Liver (tissue), 9 donors: ENCODE data around the gene TLE4. TPM values are rescaled to one million over a fixed set of nuclear protein-coding genes. Genes with fewer than 3 reads are reported as not detected.

Experiments
- DNase-seq: peaks from one replicate; pipeline ENCODE4 v3.0.0-alpha.2; 2017; ENCODE audit warnings: low spot score
- H3K27ac ChIP-seq, 2 donors: one replicate each; pipeline ENCODE4 v1.7.0; 2013; ENCODE audit warnings: inconsistent platforms in 2 of 2, low read length in 2 of 2, control low read depth in 1 of 2, low read depth in 1 of 2, mild to moderate bottlenecking in 1 of 2
- H3K27me3 ChIP-seq, 4 donors: one replicate each; pipeline versions ENCODE4 v1.6.1 to v1.7.0; 2013; ENCODE audit warnings: low read length in 3 of 4, inconsistent platforms in 1 of 4, mild to moderate bottlenecking in 1 of 4, moderate library complexity in 1 of 4; ENCODE audit not compliant: control insufficient read depth in 4 of 4, insufficient read depth in 4 of 4
- H3K36me3 ChIP-seq, 4 donors: one replicate each; pipeline versions ENCODE4 v1.6.1 to v1.7.0; 2013; ENCODE audit warnings: low read length in 3 of 4, mild to moderate bottlenecking in 3 of 4, low read depth in 1 of 4, moderate library complexity in 1 of 4; ENCODE audit not compliant: control insufficient read depth in 4 of 4, insufficient read depth in 3 of 4
- H3K4me1 ChIP-seq, 4 donors: one replicate each; pipeline versions ENCODE4 v1.6.1 to v1.7.0; 2013; ENCODE audit warnings: low read length in 3 of 4, mild to moderate bottlenecking in 3 of 4, moderate library complexity in 1 of 4; ENCODE audit not compliant: control insufficient read depth in 4 of 4, insufficient read depth in 4 of 4
- H3K4me3 ChIP-seq, 3 donors: one replicate each; pipeline versions ENCODE4 v1.6.1 to v1.7.0; 2013; ENCODE audit warnings: low read length in 3 of 3, control low read depth in 1 of 3, low read depth in 1 of 3, mild to moderate bottlenecking in 1 of 3
- H3K9ac ChIP-seq, 2 donors: one replicate each; pipeline ENCODE4 v1.7.0; 2013; ENCODE audit warnings: low read length in 2 of 2, mild to moderate bottlenecking in 2 of 2, moderate library complexity in 2 of 2, control low read depth in 1 of 2, low read depth in 1 of 2
- H3K9me3 ChIP-seq, 4 donors: one replicate each; pipeline versions ENCODE4 v1.6.1 to v1.7.0; 2013; ENCODE audit warnings: low read length in 3 of 4; ENCODE audit not compliant: control insufficient read depth in 4 of 4
- ATF3 ChIP-seq: IDR thresholded peaks from 2 replicates; pipeline ENCODE4 v1.6.1; 2016; ENCODE audit warnings: antibody characterized with exemption
- EGR1 ChIP-seq, 2 donors: IDR thresholded peaks; 2 replicates each; pipeline ENCODE4 v1.6.1; 2016 to 2018; ENCODE audit warnings: antibody characterized with exemption in 2 of 2, low read depth in 2 of 2
- FOXA1 ChIP-seq: IDR thresholded peaks from 2 replicates; pipeline ENCODE4 v1.6.1; 2016; ENCODE audit warnings: antibody characterized with exemption
- FOXA2 ChIP-seq: IDR thresholded peaks from 2 replicates; pipeline ENCODE4 v1.6.1; 2016; ENCODE audit warnings: antibody characterized with exemption
- GABPA ChIP-seq, 2 donors: IDR thresholded peaks in 1 of 2; conservative IDR thresholded peaks in 1 of 2; 2 replicates each; pipeline ENCODE4 v1.6.1; 2016; ENCODE audit warnings: antibody characterized with exemption in 2 of 2, mild to moderate bottlenecking in 1 of 2, moderate library complexity in 1 of 2
- HNF4A ChIP-seq, 2 donors: conservative IDR thresholded peaks; 2 replicates each; pipeline ENCODE4 v1.6.1; 2016; ENCODE audit warnings: antibody characterized with exemption in 2 of 2, mild to moderate bottlenecking in 2 of 2
- HNF4G ChIP-seq: IDR thresholded peaks from 2 replicates; pipeline ENCODE4 v1.6.1; 2016; ENCODE audit warnings: antibody characterized with exemption
- JUND ChIP-seq, 2 donors: IDR thresholded peaks; 2 replicates each; pipeline ENCODE4 v1.6.1; 2016; ENCODE audit warnings: antibody characterized with exemption in 2 of 2
- MAX ChIP-seq: IDR thresholded peaks from 2 replicates; pipeline ENCODE4 v1.6.1; 2016; ENCODE audit warnings: antibody characterized with exemption
- NR2F2 ChIP-seq: IDR thresholded peaks from 2 replicates; pipeline ENCODE4 v1.6.1; 2016; ENCODE audit warnings: antibody characterized with exemption
- RAD21 ChIP-seq, 2 donors: IDR thresholded peaks; 2 replicates each; pipeline ENCODE4 v1.6.1; 2016; ENCODE audit warnings: antibody characterized with exemption in 2 of 2, mild to moderate bottlenecking in 2 of 2
- RXRA ChIP-seq, 2 donors: IDR thresholded peaks; 2 replicates each; pipeline ENCODE4 v1.6.1; 2017 to 2018; ENCODE audit warnings: antibody characterized with exemption in 2 of 2, mild to moderate bottlenecking in 1 of 2
- SP1 ChIP-seq: IDR thresholded peaks from 2 replicates; pipeline ENCODE4 v1.6.1; 2018; ENCODE audit warnings: antibody characterized with exemption, mild to moderate bottlenecking
- TAF1 ChIP-seq: conservative IDR thresholded peaks from 2 replicates; pipeline ENCODE4 v1.6.1; 2016; ENCODE audit warnings: antibody characterized with exemption, mild to moderate bottlenecking
- YY1 ChIP-seq: IDR thresholded peaks from 2 replicates; pipeline ENCODE4 v1.6.1; 2016; ENCODE audit warnings: antibody characterized with exemption, mild to moderate bottlenecking
- ZBTB33 ChIP-seq: IDR thresholded peaks from 2 replicates; pipeline ENCODE4 v1.6.1; 2016; ENCODE audit warnings: antibody characterized with exemption
- WGBS: extraction: QIAGEN DNeasy Blood & Tissue Kit; methylation state at CpG from one replicate; pipeline ENCODE4 v1.1.7; 2013; 5-methylcytosine and 5-hydroxymethylcytosine counted together
- polyA plus RNA-seq, 2 donors: library from polyadenylated mRNA; stranded (reverse) in 1 of 2; unstranded in 1 of 2; fragments of 200-250 nt in 1 of 2; fragments of >200 nt in 1 of 2; fragmentation: Nextera tagmentation in 1 of 2; extraction: Ambion mirVana in 1 of 2; gene quantifications; one replicate each; pipeline versions ENCODE4 v1.2.1 to v1.2.3, GENCODE V29; 2013 to 2015
- total RNA-seq, 2 donors: library from RNA; depleted of rRNA; stranded (reverse); fragments of >200 nt; gene quantifications; one replicate each; pipeline ENCODE4 v1.2.3, GENCODE V29; 2014
- TF ChIP-seq, protein P1 (sequence below): fragments of 150-350 bp; IDR thresholded peaks from 2 replicates; pipeline ENCODE4 v1.5.1; 2017; ENCODE audit warnings: improper control_type of control experiment, low read depth, low read length; ENCODE audit not compliant: missing input control
- TF ChIP-seq, protein P2 (sequence below): IDR thresholded peaks from 2 replicates; pipeline ENCODE4 v1.6.1; 2016; ENCODE audit warnings: antibody characterized with exemption, mild to moderate bottlenecking
- donor health status: healthy.
- donor health status: healthy.
- donor health status: healthy.
- donor health status: healthy.
- donor health status: healthy.

The TLE4 gene
- total and polyA plus RNA-seq, 4 donors: 2.5 to 6.6 (median 4.7) TPM

DNA sequence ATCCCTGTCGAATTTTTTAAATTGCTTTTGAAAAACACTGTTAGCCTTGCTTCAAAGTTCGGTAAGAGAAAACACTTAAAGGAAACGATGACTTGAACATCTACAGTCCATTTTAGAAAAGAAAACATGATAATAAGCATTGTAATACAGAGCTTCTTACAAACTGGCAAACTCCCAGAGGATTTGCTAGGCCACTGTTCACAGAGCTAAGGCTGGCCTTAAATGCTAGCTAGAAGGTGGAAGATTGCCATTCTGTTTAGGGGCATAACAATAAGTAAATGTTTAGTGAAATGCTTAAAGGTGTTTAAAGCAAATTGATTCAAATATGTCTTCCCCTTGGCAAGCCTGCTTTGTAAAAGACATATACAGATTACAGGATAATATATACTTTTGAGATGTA, 169.6 kb downstream of the TLE4 start:
- no peak for TF ChIP-seq JUND (IDR thresholded peaks at IDR 0.05)
- no peak for TF ChIP-seq HNF4G
- TF ChIP-seq RXRA (IDR thresholded peaks at IDR 0.05): no peak
- TF ChIP-seq ZBTB33: no peak
- no peak for TF ChIP-seq ATF3
- TF ChIP-seq, protein P1, sequence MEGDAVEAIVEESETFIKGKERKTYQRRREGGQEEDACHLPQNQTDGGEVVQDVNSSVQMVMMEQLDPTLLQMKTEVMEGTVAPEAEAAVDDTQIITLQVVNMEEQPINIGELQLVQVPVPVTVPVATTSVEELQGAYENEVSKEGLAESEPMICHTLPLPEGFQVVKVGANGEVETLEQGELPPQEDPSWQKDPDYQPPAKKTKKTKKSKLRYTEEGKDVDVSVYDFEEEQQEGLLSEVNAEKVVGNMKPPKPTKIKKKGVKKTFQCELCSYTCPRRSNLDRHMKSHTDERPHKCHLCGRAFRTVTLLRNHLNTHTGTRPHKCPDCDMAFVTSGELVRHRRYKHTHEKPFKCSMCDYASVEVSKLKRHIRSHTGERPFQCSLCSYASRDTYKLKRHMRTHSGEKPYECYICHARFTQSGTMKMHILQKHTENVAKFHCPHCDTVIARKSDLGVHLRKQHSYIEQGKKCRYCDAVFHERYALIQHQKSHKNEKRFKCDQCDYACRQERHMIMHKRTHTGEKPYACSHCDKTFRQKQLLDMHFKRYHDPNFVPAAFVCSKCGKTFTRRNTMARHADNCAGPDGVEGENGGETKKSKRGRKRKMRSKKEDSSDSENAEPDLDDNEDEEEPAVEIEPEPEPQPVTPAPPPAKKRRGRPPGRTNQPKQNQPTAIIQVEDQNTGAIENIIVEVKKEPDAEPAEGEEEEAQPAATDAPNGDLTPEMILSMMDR: no peak
- no peak for TF ChIP-seq SP1
- TF ChIP-seq RAD21 (IDR thresholded peaks at IDR 0.05): no peak
- TF ChIP-seq HNF4A (conservative IDR thresholded peaks at IDR 0.05): no peak
- no peak for TF ChIP-seq FOXA2
- no peak for TF ChIP-seq NR2F2
- TF ChIP-seq YY1: no peak
- no peak for TF ChIP-seq MAX
- TF ChIP-seq FOXA1: no peak
- no peak for TF ChIP-seq GABPA (IDR thresholded peaks at IDR 0.05 in 1 of 2, conservative IDR thresholded peaks at IDR 0.05 in 1 of 2)
- no peak for TF ChIP-seq TAF1
- TF ChIP-seq, protein P2, sequence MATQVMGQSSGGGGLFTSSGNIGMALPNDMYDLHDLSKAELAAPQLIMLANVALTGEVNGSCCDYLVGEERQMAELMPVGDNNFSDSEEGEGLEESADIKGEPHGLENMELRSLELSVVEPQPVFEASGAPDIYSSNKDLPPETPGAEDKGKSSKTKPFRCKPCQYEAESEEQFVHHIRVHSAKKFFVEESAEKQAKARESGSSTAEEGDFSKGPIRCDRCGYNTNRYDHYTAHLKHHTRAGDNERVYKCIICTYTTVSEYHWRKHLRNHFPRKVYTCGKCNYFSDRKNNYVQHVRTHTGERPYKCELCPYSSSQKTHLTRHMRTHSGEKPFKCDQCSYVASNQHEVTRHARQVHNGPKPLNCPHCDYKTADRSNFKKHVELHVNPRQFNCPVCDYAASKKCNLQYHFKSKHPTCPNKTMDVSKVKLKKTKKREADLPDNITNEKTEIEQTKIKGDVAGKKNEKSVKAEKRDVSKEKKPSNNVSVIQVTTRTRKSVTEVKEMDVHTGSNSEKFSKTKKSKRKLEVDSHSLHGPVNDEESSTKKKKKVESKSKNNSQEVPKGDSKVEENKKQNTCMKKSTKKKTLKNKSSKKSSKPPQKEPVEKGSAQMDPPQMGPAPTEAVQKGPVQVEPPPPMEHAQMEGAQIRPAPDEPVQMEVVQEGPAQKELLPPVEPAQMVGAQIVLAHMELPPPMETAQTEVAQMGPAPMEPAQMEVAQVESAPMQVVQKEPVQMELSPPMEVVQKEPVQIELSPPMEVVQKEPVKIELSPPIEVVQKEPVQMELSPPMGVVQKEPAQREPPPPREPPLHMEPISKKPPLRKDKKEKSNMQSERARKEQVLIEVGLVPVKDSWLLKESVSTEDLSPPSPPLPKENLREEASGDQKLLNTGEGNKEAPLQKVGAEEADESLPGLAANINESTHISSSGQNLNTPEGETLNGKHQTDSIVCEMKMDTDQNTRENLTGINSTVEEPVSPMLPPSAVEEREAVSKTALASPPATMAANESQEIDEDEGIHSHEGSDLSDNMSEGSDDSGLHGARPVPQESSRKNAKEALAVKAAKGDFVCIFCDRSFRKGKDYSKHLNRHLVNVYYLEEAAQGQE: no peak
- TF ChIP-seq EGR1 (IDR thresholded peaks at IDR 0.05; ENCODE audit: low read depth in 2 of 2): no peak
- no peak overlapping the region for H3K9ac ChIP-seq
- no peaks in the 10 kb centered on the region for H3K4me1 ChIP-seq
- 79% methylated on average over 3 of the region's 3 CpGs for WGBS
- no peak for DNase-seq
- no peak overlapping the region for H3K4me3 ChIP-seq
- H3K27me3 ChIP-seq: no peaks in the 10 kb centered on the region
- H3K27ac ChIP-seq: no peak overlapping the region
- no peaks in the 10 kb centered on the region for H3K36me3 ChIP-seq
- no peaks in the 10 kb centered on the region for H3K9me3 ChIP-seq
